Measurements from ENCODE around the gene UBASH3B.

UBASH3B gene

GRCh38 chr11:122737951-122738693, 82.6 kb downstream of the UBASH3B start:
- DNase-seq = no peak

- no peak for DNase-seq
These were observed 86.2 kb downstream of the UBASH3B start for GRCh38 chr11:122741613-122742300.

- DNase-seq = no peak
These were observed 86.9 kb downstream of the UBASH3B start for GRCh38 chr11:122742301-122743018.

- DNase-seq = no peak
These were observed 87.7 kb downstream of the UBASH3B start for GRCh38 chr11:122743097-122743741.

GRCh38 chr11:122743949-122744348, 88.4 kb downstream of the UBASH3B start:
- no peak for DNase-seq

GRCh38 chr11:122744357-122744756, 88.8 kb downstream of the UBASH3B start:
- DNase-seq = no peak

- no peak for DNase-seq
These were observed 89.6 kb downstream of the UBASH3B start for GRCh38 chr11:122745111-122745510.

GRCh38 chr11:122746050-122746478, 90.5 kb downstream of the UBASH3B start:
- no peak for DNase-seq

GRCh38 chr11:122746611-122747244, 91.2 kb downstream of the UBASH3B start:
- DNase-seq = no peak

- no peak for DNase-seq
These were observed 91.8 kb downstream of the UBASH3B start for GRCh38 chr11:122747351-122747781.

- DNase-seq = no peak
These were observed 93.6 kb downstream of the UBASH3B start for GRCh38 chr11:122749005-122749687.

- DNase-seq = no peak
These were observed 94.5 kb downstream of the UBASH3B start for GRCh38 chr11:122750049-122750448.

GRCh38 chr11:122751292-122752070, 96.0 kb downstream of the UBASH3B start:
- DNase-seq = no peak

GRCh38 chr11:122754028-122754427, 98.5 kb downstream of the UBASH3B start:
- DNase-seq = no peak

- DNase-seq = no peak
These were observed 99.2 kb downstream of the UBASH3B start for GRCh38 chr11:122754553-122755322.

- no peak for DNase-seq
These were observed 99.9 kb downstream of the UBASH3B start for GRCh38 chr11:122755409-122755808.

- no peak for DNase-seq
These were observed 100.4 kb downstream of the UBASH3B start for GRCh38 chr11:122755941-122756340.

GRCh38 chr11:122756417-122756816, 100.9 kb downstream of the UBASH3B start:
- no peak for DNase-seq

- no peak for DNase-seq
These were observed 101.7 kb downstream of the UBASH3B start for GRCh38 chr11:122757201-122757600.

GRCh38 chr11:122758339-122758738, 102.8 kb downstream of the UBASH3B start:
- DNase-seq = peak; percentile 81
